Osteoblast (primary cell): ENCODE results near the gene MXI1. TPM values are rescaled to one million over a fixed set of nuclear protein-coding genes. Genes with fewer than 3 reads are reported as not detected.

Experiments used
- DNase-seq: peaks from one replicate; pipeline ENCODE4 v3.0.0; 2011; ENCODE audit warnings: low spot score, mixed read lengths; ENCODE audit not compliant: insufficient read length; ENCODE audit errors: missing footprints
- H2AFZ ChIP-seq: 2 replicates; pipeline ENCODE4 v1.6.0; 2011; ENCODE audit warnings: mild to moderate bottlenecking, low read length
- H3K27ac ChIP-seq: 2 replicates; pipeline ENCODE4 v1.5.1; 2011; ENCODE audit warnings: mild to moderate bottlenecking, low read depth, low read length, moderate library complexity
- H3K27me3 ChIP-seq: 2 replicates; pipeline ENCODE4 v1.6.0; 2012; ENCODE audit warnings: mild to moderate bottlenecking, control low read depth, inconsistent platforms, low read length, moderate library complexity; ENCODE audit not compliant: insufficient read depth
- H3K36me3 ChIP-seq: 2 replicates; pipeline ENCODE4 v1.5.1; 2011; ENCODE audit warnings: mild to moderate bottlenecking, low read length, control low read depth, moderate library complexity; ENCODE audit not compliant: insufficient read depth
- H3K4me1 ChIP-seq: 2 replicates; pipeline ENCODE4 v1.5.1; 2011; ENCODE audit warnings: mild to moderate bottlenecking, low read length, control low read depth, moderate library complexity; ENCODE audit not compliant: insufficient read depth
- H3K4me2 ChIP-seq: 2 replicates; pipeline ENCODE4 v1.6.0; 2011; ENCODE audit warnings: mild to moderate bottlenecking, low read length; ENCODE audit not compliant: insufficient read depth
- H3K4me3 ChIP-seq: fragments of 200-600 bp; sonication (generic); 3 replicates; pipeline ENCODE4 v1.5.1; 2012; ENCODE audit warnings: mild to moderate bottlenecking, low read length, inconsistent platforms; ENCODE audit not compliant: insufficient read depth
- H3K79me2 ChIP-seq: 2 replicates; pipeline ENCODE4 v1.6.0; 2012; ENCODE audit warnings: mild to moderate bottlenecking, low read length, control low read depth, inconsistent platforms; ENCODE audit not compliant: insufficient read depth
- H3K9me3 ChIP-seq: 2 replicates; pipeline ENCODE4 v1.5.1; 2011; ENCODE audit warnings: low read depth, low read length, control low read depth
- H4K20me1 ChIP-seq: 2 replicates; pipeline ENCODE4 v1.6.0; 2012; ENCODE audit warnings: mild to moderate bottlenecking, low read length, control low read depth; ENCODE audit not compliant: insufficient read depth
- CTCF ChIP-seq: IDR thresholded peaks from 2 replicates; pipeline ENCODE4 v1.5.1; 2011; ENCODE audit warnings: mild to moderate bottlenecking, low read depth, low read length, moderate library complexity; ENCODE audit errors: extremely low read depth
- total RNA-seq: library from RNA; depleted of rRNA; stranded (reverse); fragments of >200 nt; gene quantifications from 2 replicates; pipeline ENCODE4 v1.2.3, GENCODE V29; 2012

Gene MXI1
- total RNA-seq, 1 donor = 41.6 TPM

GRCh38 chr10:110212119-110213006 lies 5.0 kb downstream of the MXI1 start:
- H3K79me2 ChIP-seq = no peaks in the 10 kb centered on the region
- TF ChIP-seq CTCF = no peak
- no peak overlapping the region for H3K4me3 ChIP-seq
- H2AFZ ChIP-seq = no peak overlapping the region
- H3K36me3 ChIP-seq = no peaks in the 10 kb centered on the region
- no peak overlapping the region for H3K27ac ChIP-seq
- H4K20me1 ChIP-seq = no peaks in the 10 kb centered on the region
- H3K4me1 ChIP-seq = peaks cover 10% of the 10 kb centered on the region
- H3K27me3 ChIP-seq = peaks cover 6% of the 10 kb centered on the region
- H3K4me2 ChIP-seq = no peak overlapping the region
- no peak for DNase-seq
- no peaks in the 10 kb centered on the region for H3K9me3 ChIP-seq

GRCh38 chr10:110214371-110214826 lies 7.0 kb downstream of the MXI1 start:
- no peaks in the 10 kb centered on the region for H3K79me2 ChIP-seq
- H2AFZ ChIP-seq = no peak overlapping the region
- no peak overlapping the region for H3K4me3 ChIP-seq
- no peaks in the 10 kb centered on the region for H3K36me3 ChIP-seq
- no peak for TF ChIP-seq CTCF
- H3K27ac ChIP-seq = no peak overlapping the region
- H3K27me3 ChIP-seq = peaks cover 6% of the 10 kb centered on the region
- peaks cover 10% of the 10 kb centered on the region for H3K4me1 ChIP-seq
- DNase-seq = no peak
- no peaks in the 10 kb centered on the region for H4K20me1 ChIP-seq
- no peaks in the 10 kb centered on the region for H3K9me3 ChIP-seq
- no peak overlapping the region for H3K4me2 ChIP-seq

- no peak overlapping the region for H2AFZ ChIP-seq
Measured at GRCh38 chr10:110215286-110216170, 8.1 kb downstream of the MXI1 start.

More at GRCh38 chr10:110215286-110216170, 8.1 kb downstream of the MXI1 start:
- H3K9me3 ChIP-seq = no peaks in the 10 kb centered on the region
- H3K27me3 ChIP-seq = peaks cover 6% of the 10 kb centered on the region
- H3K4me1 ChIP-seq = peaks cover 8% of the 10 kb centered on the region
- H3K27ac ChIP-seq = no peak overlapping the region
- H4K20me1 ChIP-seq = no peaks in the 10 kb centered on the region
- H3K79me2 ChIP-seq = no peaks in the 10 kb centered on the region
- DNase-seq = no peak
- TF ChIP-seq CTCF = no peak
- no peaks in the 10 kb centered on the region for H3K36me3 ChIP-seq
- no peak overlapping the region for H3K4me2 ChIP-seq
- H3K4me3 ChIP-seq = no peak overlapping the region
